MG63 (cell line): ENCODE measurements around the gene NT5C1B. TPM values are rescaled to one million over a fixed set of nuclear protein-coding genes. Genes with fewer than 3 reads are reported as not detected.

Source experiments
- DNase-seq: peaks from one replicate; pipeline ENCODE4 v3.0.0-alpha.2; 2020
- H3K27me3 ChIP-seq: fragments of 250-450 bp; sonication (Bioruptor Pico); 2 replicates; pipeline ENCODE4 v1.5.1; 2020; ENCODE audit warnings: mild to moderate bottlenecking, moderate library complexity
- H3K36me3 ChIP-seq: fragments of 250-450 bp; sonication (Bioruptor Pico); 2 replicates; pipeline ENCODE4 v1.5.1; 2020; ENCODE audit warnings: mild to moderate bottlenecking, moderate library complexity
- H3K4me3 ChIP-seq: fragments of 250-450 bp; sonication (Bioruptor Pico); 2 replicates; pipeline ENCODE4 v1.5.1; 2020; ENCODE audit warnings: mild to moderate bottlenecking, moderate library complexity
- H3K9me3 ChIP-seq: fragments of 250-450 bp; sonication (Bioruptor Pico); 2 replicates; pipeline ENCODE4 v1.5.1; 2020; ENCODE audit warnings: mild to moderate bottlenecking, moderate library complexity
- total RNA-seq: library from RNA; depleted of rRNA; stranded (reverse); fragments of >200 nt; shearing (Covaris generic); gene quantifications from 2 replicates; pipeline ENCODE4 v1.2.3, GENCODE V29; 2014; ENCODE audit warnings: low replicate concordance

Gene NT5C1B
- total RNA-seq, 1 experiment from 2014 or later, result not detected

- H3K36me3 ChIP-seq, result no peaks in the 10 kb centered on the region
- H3K4me3 ChIP-seq, result no peak overlapping the region
- H3K9me3 ChIP-seq, result no peaks in the 10 kb centered on the region
- DNase-seq, result no peak
- no peaks in the 10 kb centered on the region for H3K27me3 ChIP-seq
These were observed 15.7 kb upstream of the NT5C1B start for GRCh38 chr2:18605115-18605514.

- Histone ChIP-seq H3K27me3 (no peaks in the 10 kb centered on the region), H3K9me3 (no peaks in the 10 kb centered on the region), H3K36me3 (no peaks in the 10 kb centered on the region), H3K4me3 (no peak overlapping the region)
- no peak for DNase-seq
These were observed 15.1 kb upstream of the NT5C1B start for GRCh38 chr2:18604531-18604885.

GRCh38 chr2:18603854-18604530, 14.6 kb upstream of the NT5C1B start:
- no peak for DNase-seq
- Histone ChIP-seq H3K4me3 (no peak overlapping the region), H3K36me3 (no peaks in the 10 kb centered on the region), H3K27me3 (no peaks in the 10 kb centered on the region), H3K9me3 (no peaks in the 10 kb centered on the region)

GRCh38 chr2:18602298-18602697, 12.9 kb upstream of the NT5C1B start:
- Histone ChIP-seq H3K27me3 (no peaks in the 10 kb centered on the region), H3K4me3 (no peak overlapping the region), H3K9me3 (no peaks in the 10 kb centered on the region), H3K36me3 (no peaks in the 10 kb centered on the region)
- DNase-seq, result no peak

- no peaks in the 10 kb centered on the region for H3K27me3 ChIP-seq
- H3K4me3 ChIP-seq, result no peak overlapping the region
- no peaks in the 10 kb centered on the region for H3K36me3 ChIP-seq
- DNase-seq, result no peak
- H3K9me3 ChIP-seq, result no peaks in the 10 kb centered on the region
These were observed 10.9 kb upstream of the NT5C1B start for GRCh38 chr2:18600255-18600613.

GRCh38 chr2:18599509-18600254, 10.3 kb upstream of the NT5C1B start:
- Histone ChIP-seq H3K9me3 (no peaks in the 10 kb centered on the region), H3K36me3 (no peaks in the 10 kb centered on the region), H3K4me3 (no peak overlapping the region), H3K27me3 (no peaks in the 10 kb centered on the region)
- peak; percentile 79 for DNase-seq

- H3K4me3 ChIP-seq, result no peak overlapping the region
- DNase-seq, result no peak
- no peaks in the 10 kb centered on the region for H3K36me3 ChIP-seq
- H3K9me3 ChIP-seq, result no peaks in the 10 kb centered on the region
- no peaks in the 10 kb centered on the region for H3K27me3 ChIP-seq
These were observed 9.6 kb upstream of the NT5C1B start for GRCh38 chr2:18598848-18599484.

GRCh38 chr2:18597618-18598017, 8.2 kb upstream of the NT5C1B start:
- DNase-seq, result no peak
- no peaks in the 10 kb centered on the region for H3K9me3 ChIP-seq

GRCh38 chr2:18596993-18597392, 7.6 kb upstream of the NT5C1B start:
- Histone ChIP-seq H3K36me3 (no peaks in the 10 kb centered on the region), H3K4me3 (no peak overlapping the region), H3K9me3 (no peaks in the 10 kb centered on the region), H3K27me3 (no peaks in the 10 kb centered on the region)
- DNase-seq, result no peak

More at GRCh38 chr2:18597618-18598017, 8.2 kb upstream of the NT5C1B start:
- no peaks in the 10 kb centered on the region for H3K36me3 ChIP-seq
- no peak overlapping the region for H3K4me3 ChIP-seq
- no peaks in the 10 kb centered on the region for H3K27me3 ChIP-seq

GRCh38 chr2:18593496-18593895, 4.1 kb upstream of the NT5C1B start:
- Histone ChIP-seq H3K36me3 (no peaks in the 10 kb centered on the region), H3K4me3 (no peak overlapping the region), H3K9me3 (no peaks in the 10 kb centered on the region), H3K27me3 (no peaks in the 10 kb centered on the region)
- no peak for DNase-seq

- no peaks in the 10 kb centered on the region for H3K9me3 ChIP-seq
- DNase-seq, result no peak
- H3K36me3 ChIP-seq, result no peaks in the 10 kb centered on the region
- H3K4me3 ChIP-seq, result no peak overlapping the region
- H3K27me3 ChIP-seq, result no peaks in the 10 kb centered on the region
These were observed 3.0 kb upstream of the NT5C1B start for GRCh38 chr2:18592372-18592771.

GRCh38 chr2:18588802-18589201, 567 bp downstream of the NT5C1B start:
- Histone ChIP-seq H3K9me3 (no peaks in the 10 kb centered on the region), H3K27me3 (no peaks in the 10 kb centered on the region), H3K4me3 (no peak overlapping the region), H3K36me3 (no peaks in the 10 kb centered on the region)
- no peak for DNase-seq

- no peak overlapping the region for H3K4me3 ChIP-seq
- H3K9me3 ChIP-seq, result no peaks in the 10 kb centered on the region
- H3K36me3 ChIP-seq, result no peaks in the 10 kb centered on the region
- no peaks in the 10 kb centered on the region for H3K27me3 ChIP-seq
- no peak for DNase-seq
These were observed 1.3 kb downstream of the NT5C1B start for GRCh38 chr2:18588049-18588448.

- H3K4me3 ChIP-seq, result no peak overlapping the region
- DNase-seq, result no peak
- no peaks in the 10 kb centered on the region for H3K36me3 ChIP-seq
- no peaks in the 10 kb centered on the region for H3K27me3 ChIP-seq
- H3K9me3 ChIP-seq, result no peaks in the 10 kb centered on the region
These were observed 3.8 kb downstream of the NT5C1B start for GRCh38 chr2:18585526-18585925.

- Histone ChIP-seq H3K4me3 (no peak overlapping the region), H3K27me3 (no peaks in the 10 kb centered on the region), H3K36me3 (no peaks in the 10 kb centered on the region), H3K9me3 (no peaks in the 10 kb centered on the region)
- no peak for DNase-seq
These were observed 4.8 kb downstream of the NT5C1B start for GRCh38 chr2:18584608-18584954.

GRCh38 chr2:18583905-18584607, 5.3 kb downstream of the NT5C1B start:
- Histone ChIP-seq H3K4me3 (no peak overlapping the region), H3K27me3 (no peaks in the 10 kb centered on the region), H3K9me3 (0 out of 2 replicates have a peak, but pooled peaks cover 3% of the 10 kb centered on the region), H3K36me3 (no peaks in the 10 kb centered on the region)
- DNase-seq, result no peak

- no peak for DNase-seq
- no peaks in the 10 kb centered on the region for H3K36me3 ChIP-seq
These were observed 8.8 kb downstream of the NT5C1B start for GRCh38 chr2:18580606-18581005.

More at GRCh38 chr2:18580606-18581005, 8.8 kb downstream of the NT5C1B start:
- Histone ChIP-seq H3K27me3 (no peaks in the 10 kb centered on the region), H3K9me3 (peaks cover 3% of the 10 kb centered on the region; the same call in 1 of the 2 replicates), H3K4me3 (no peak overlapping the region)
